Activated CD8-positive, alpha-beta memory T cell treated with anti-CD3 and anti-CD28 coated beads for 48 hours (primary cell): ENCODE measurements around the gene GRM5.

ENCODE experiments used
- DNase-seq, 3 experiments: peaks; one replicate each; pipeline ENCODE4 v3.0.0-alpha.2; 2020; ENCODE audit warnings: low read depth in 2 of 3, low spot score in 2 of 3

The GRM5 gene

GRCh38 chr11:88619656-88620385 is 446.0 kb downstream of the GRM5 start:
- DNase-seq: no peak

- DNase-seq: no peak
Observed at GRCh38 chr11:88619071-88619425, 446.7 kb downstream of the GRM5 start.

- DNase-seq: no peak
Observed at GRCh38 chr11:88618327-88619070, 447.3 kb downstream of the GRM5 start.

- DNase-seq: no peak
Observed at GRCh38 chr11:88617226-88617625, 448.6 kb downstream of the GRM5 start.

GRCh38 chr11:88604260-88604659 is 461.5 kb downstream of the GRM5 start:
- no peak for DNase-seq

GRCh38 chr11:88603091-88603867 is 462.5 kb downstream of the GRM5 start:
- no peak for DNase-seq

- no peak for DNase-seq
Observed at GRCh38 chr11:88597387-88597786, 468.4 kb downstream of the GRM5 start.

GRCh38 chr11:88596786-88597185 is 469.0 kb downstream of the GRM5 start:
- DNase-seq: no peak

- DNase-seq: no peak
Observed at GRCh38 chr11:88594274-88594950, 471.4 kb downstream of the GRM5 start.

- DNase-seq: no peak
Observed at GRCh38 chr11:88590361-88590760, 475.4 kb downstream of the GRM5 start.

GRCh38 chr11:88583251-88583650 is 482.5 kb downstream of the GRM5 start:
- DNase-seq: no peak

- no peak for DNase-seq
Observed at GRCh38 chr11:88579466-88579865, 486.3 kb downstream of the GRM5 start.

GRCh38 chr11:88576741-88577140 is 489.0 kb downstream of the GRM5 start:
- no peak for DNase-seq

- DNase-seq: no peak
Observed at GRCh38 chr11:88575916-88576315, 489.9 kb downstream of the GRM5 start.

GRCh38 chr11:88569342-88569741 is 496.4 kb downstream of the GRM5 start:
- DNase-seq: no peak

- no peak for DNase-seq
Observed at GRCh38 chr11:88555829-88556202, 510.0 kb downstream of the GRM5 start.

- no peak for DNase-seq
Observed at GRCh38 chr11:88555018-88555828, 510.6 kb downstream of the GRM5 start.

GRCh38 chr11:88553204-88553603 is 512.6 kb downstream of the GRM5 start:
- DNase-seq: no peak

- DNase-seq: peak in 2 of 3 experiments; percentile 20 to 31
Observed at GRCh38 chr11:88552379-88553062, 513.3 kb downstream of the GRM5 start.

- DNase-seq: no peak
Observed at GRCh38 chr11:88544656-88545280, 521.0 kb downstream of the GRM5 start.
